K562 (cell line): ENCODE measurements around the gene LRRTM4. TPM values are rescaled to one million over a fixed set of nuclear protein-coding genes. Genes with fewer than 3 reads are reported as not detected.

ENCODE experiments used
- ATAC-seq: fragments of 200-7000 bp; cut with Tn5 transposase; 3 replicates; pipeline ENCODE4 v1.9.1; 2020; ENCODE audit warnings: moderate library complexity
- BruUV-seq: library from RNA; stranded (reverse); fragments of 400-500 nt; replicated peaks from 2 replicates; lab custom pipeline; 2021; lab: Mats Ljungman, UMichigan
- CTCF ChIA-PET: fragments of 300-600 bp; formaldehyde crosslinking; extraction: SDS; loops from one replicate; lab custom pipeline; 2021; ENCODE audit warnings: low intra/inter-chr PET ratio; lab: Yijun Ruan, JAX
- POLR2A ChIA-PET: fragments of 300-600, 350-650 bp; sonication (Branson Sonifier 250); formaldehyde crosslinking; extraction: SDS; loops from one replicate; lab custom pipeline; 2021; ENCODE audit warnings: antibody characterized with exemption, inconsistent platforms; lab: Yijun Ruan, JAX
- DNase-seq, 4 experiments: peaks; one replicate each; pipeline versions ENCODE4 v3.0.0 to v3.0.0-alpha.2; 2011 to 2018; ENCODE audit warnings: low spot score in 3 of 4, mixed read lengths in 3 of 4; ENCODE audit errors: extremely low read depth in 1 of 4
- FAIRE-seq: peaks from 2 replicates; lab custom pipeline; 2011; peaks lifted over from hg19 to GRCh38; lab: Jason Lieb, UNC
- H2AFZ ChIP-seq: 2 replicates; pipeline ENCODE4 v1.6.0; 2011; ENCODE audit warnings: low read depth, low read length, control low read depth, inconsistent platforms
- H3K27ac ChIP-seq: fragments of 200-600 bp; 3 replicates; pipeline ENCODE4 v1.8.0; 2011; ENCODE audit warnings: low read depth, mild to moderate bottlenecking, control low read depth, inconsistent platforms, low read length, moderate library complexity, mixed read lengths; ENCODE audit errors: extremely low read depth
- H3K27me3 ChIP-seq, 2 experiments: fragments of 300-600 bp in 1 of 2; 2 replicates in 1 of 2; 3 replicates in 1 of 2; pipeline versions ENCODE4 v1.6.0 to v1.8.0; 2011; ENCODE audit warnings: inconsistent platforms in 2 of 2, low read length in 2 of 2, mild to moderate bottlenecking in 1 of 2, mixed read lengths in 1 of 2, moderate library complexity in 1 of 2; ENCODE audit not compliant: control insufficient read depth in 2 of 2, insufficient read depth in 2 of 2
- H3K36me3 ChIP-seq: fragments of 300-600 bp; 3 replicates; pipeline ENCODE4 v1.8.0; 2011; ENCODE audit warnings: mild to moderate bottlenecking, low read length, inconsistent platforms; ENCODE audit not compliant: control insufficient read depth, insufficient read depth
- H3K4me1 ChIP-seq, 2 experiments: fragments of 200-600 bp in 1 of 2; replicated peaks in 1 of 2; 2 replicates in 1 of 2; 3 replicates in 1 of 2; pipeline versions ENCODE4 v1.5.1 to v1.8.0; 2011; ENCODE audit warnings: inconsistent platforms in 2 of 2, low read length in 2 of 2, mild to moderate bottlenecking in 1 of 2, mixed read lengths in 1 of 2, moderate library complexity in 1 of 2; ENCODE audit not compliant: control insufficient read depth in 2 of 2, insufficient read depth in 2 of 2
- H3K4me2 ChIP-seq: 2 replicates; pipeline ENCODE4 v1.6.1; 2011; ENCODE audit warnings: low read length, control low read depth, inconsistent platforms, mixed read lengths; ENCODE audit not compliant: insufficient read depth
- H3K4me3 ChIP-seq: fragments of 200-600 bp; sonication (generic), shearing (Covaris generic); 2 replicates; pipeline ENCODE4 v1.5.1; 2016; ENCODE audit warnings: control low read depth, inconsistent platforms
- H3K79me2 ChIP-seq: fragments of 200-600 bp; 3 replicates; pipeline ENCODE4 v1.8.0; 2011; ENCODE audit warnings: low read length, inconsistent platforms; ENCODE audit not compliant: control insufficient read depth, insufficient read depth
- H3K9ac ChIP-seq, 2 experiments: 2 replicates each; pipeline versions ENCODE4 v1.6.0 to v1.6.1; 2011; ENCODE audit warnings: low read depth in 2 of 2, low read length in 2 of 2, control low read depth in 1 of 2, inconsistent platforms in 1 of 2, mild to moderate bottlenecking in 1 of 2, mixed read lengths in 1 of 2; ENCODE audit not compliant: insufficient read depth in 1 of 2
- H3K9me1 ChIP-seq: one replicate; pipeline ENCODE4 v1.6.0; 2011; ENCODE audit warnings: inconsistent platforms, mild to moderate bottlenecking, low read length, moderate library complexity; ENCODE audit not compliant: control insufficient read depth, insufficient read depth
- H3K9me3 ChIP-seq: replicated peaks from 2 replicates; pipeline ENCODE4 v1.5.1; 2011; ENCODE audit warnings: low read depth, low read length, inconsistent platforms; ENCODE audit not compliant: control insufficient read depth, insufficient read depth
- H4K20me1 ChIP-seq: replicated peaks from 2 replicates; pipeline ENCODE4 v1.6.1; 2011; ENCODE audit warnings: low read length, inconsistent platforms, mixed read lengths; ENCODE audit not compliant: control insufficient read depth, insufficient read depth
- ARID2 ChIP-seq: fragments of 450-650 bp; IDR thresholded peaks from 2 replicates; pipeline ENCODE4 v1.6.1; 2017; ENCODE audit warnings: antibody characterized with exemption, mild to moderate bottlenecking
- DNMT1 ChIP-seq: fragments of 450-650 bp; IDR thresholded peaks from 2 replicates; pipeline ENCODE4 v1.6.1; 2016; ENCODE audit warnings: antibody characterized with exemption, mild to moderate bottlenecking
- KDM1A ChIP-seq, 2 experiments: fragments of 450-650 bp; IDR thresholded peaks; 2 replicates each; pipeline ENCODE4 v1.6.1; 2016; ENCODE audit warnings: mild to moderate bottlenecking in 2 of 2
- NCOA4 ChIP-seq: fragments of 450-650 bp; IDR thresholded peaks from 2 replicates; pipeline ENCODE4 v1.6.1; 2018; ENCODE audit warnings: mild to moderate bottlenecking; ENCODE audit not compliant: partially characterized antibody
- YBX1 ChIP-seq: fragments of 450-650 bp; IDR thresholded peaks from 2 replicates; pipeline ENCODE4 v1.7.1; 2016; ENCODE audit warnings: mild to moderate bottlenecking
- WGBS: fragments of 100-300 bp; shearing (Covaris generic); methylation state at CpG from one replicate; pipeline ENCODE4 v1.1.6; 2016; ENCODE audit warnings: low coverage, mixed read lengths; ENCODE audit not compliant: insufficient coverage; ENCODE audit errors: missing lambda C conversion rate; 5-methylcytosine and 5-hydroxymethylcytosine counted together
- in situ Hi-C: fragments of 300-500 bp; cut with MboI; formaldehyde crosslinking; loops from 4 replicates; pipeline ENCODE4 v1.15.0; 2018; ENCODE audit warnings: inconsistent platforms, mixed read lengths
- intact Hi-C: fragments of 100-400 bp; cut with micrococcal nuclease; formaldehyde crosslinking; loops from 2 replicates; pipeline ENCODE4 v1.14.2; 2022
- polyA plus RNA-seq, 8 experiments: library from polyadenylated mRNA; depleted of rRNA in 4 of 8; stranded (reverse) in 5 of 8; unstranded in 3 of 8; fragments of >200 nt; fragmentation: Nextera tagmentation in 2 of 8; fragmentation: Illumina TruSeq in 1 of 8; extraction: Ambion mirVana in 2 of 8; extraction: Trizol in 1 of 8; gene quantifications; 2 replicates each; pipeline versions ENCODE4 v1.2.1 to v1.2.3, GENCODE V29; 2011 to 2014; ENCODE audit warnings: inconsistent platforms in 1 of 8, missing spikeins in 1 of 8
- total RNA-seq, 7 experiments: library from RNA; depleted of rRNA in 6 of 7; stranded (reverse); fragments of >200 nt in 6 of 7; fragmentation: Illumina TruSeq in 2 of 7; extraction: Trizol in 2 of 7; gene quantifications; 2 replicates each; pipeline versions ENCODE4 v1.2.1 to v1.2.3, GENCODE V29; 2011 to 2021; ENCODE audit warnings: low replicate concordance in 1 of 7
- TF ChIP-seq, protein P1 (sequence below): fragments of 450-650 bp; IDR thresholded peaks from 2 replicates; pipeline ENCODE4 v1.6.1; 2016; ENCODE audit warnings: low read depth

The LRRTM4 gene
- total and polyA plus RNA-seq, 9 of the 15 experiments (the other 6 are each of a cell fraction or from before 2014, with no cell fraction given) = 0.04 TPM; not detected in 6

DNA sequence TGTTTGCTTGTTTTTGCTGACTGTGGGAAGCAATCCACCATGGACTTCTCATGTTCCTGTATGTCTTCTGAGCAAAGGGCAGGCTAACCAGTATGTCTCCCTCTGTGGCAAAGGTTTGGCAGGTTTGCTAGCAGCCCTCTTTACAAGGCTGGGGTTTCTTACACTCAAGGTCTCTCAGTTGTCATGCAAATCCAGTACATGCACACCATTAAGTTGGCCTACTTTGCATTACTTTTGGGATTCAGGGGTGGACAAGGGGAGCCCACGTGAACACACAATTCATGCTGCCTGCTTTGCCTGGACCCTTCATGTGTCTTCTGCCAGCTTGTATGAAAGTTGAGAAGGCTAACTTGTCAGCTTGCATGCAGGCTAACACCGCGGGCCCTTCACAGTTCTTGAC, 134.9 kb downstream of the LRRTM4 start:
- no peaks in the 10 kb centered on the region for H3K27me3 ChIP-seq
- DNase-seq (no peak), ATAC-seq (no peak), FAIRE-seq (no peak)
- no peak overlapping the region for H3K4me2 ChIP-seq
- H2AFZ ChIP-seq = no peak overlapping the region
- intact Hi-C loops = no loop called here
- no peak overlapping the region for H3K27ac ChIP-seq
- H3K36me3 ChIP-seq = no peaks in the 10 kb centered on the region
- no peak overlapping the region for H3K4me3 ChIP-seq
- no peaks in the 10 kb centered on the region for H4K20me1 ChIP-seq
- WGBS = 0% methylated on average over 3 of the region's 3 CpGs
- H3K9me1 ChIP-seq = no peaks in the 10 kb centered on the region
- POLR2A ChIA-PET = no interaction called here
- no TSS peak for BruUV-seq
- no peak overlapping the region for H3K9ac ChIP-seq
- CTCF ChIA-PET = no interaction called here
- no peaks in the 10 kb centered on the region for H3K4me1 ChIP-seq
- no peaks in the 10 kb centered on the region for H3K79me2 ChIP-seq
- TF ChIP-seq, protein P1, sequence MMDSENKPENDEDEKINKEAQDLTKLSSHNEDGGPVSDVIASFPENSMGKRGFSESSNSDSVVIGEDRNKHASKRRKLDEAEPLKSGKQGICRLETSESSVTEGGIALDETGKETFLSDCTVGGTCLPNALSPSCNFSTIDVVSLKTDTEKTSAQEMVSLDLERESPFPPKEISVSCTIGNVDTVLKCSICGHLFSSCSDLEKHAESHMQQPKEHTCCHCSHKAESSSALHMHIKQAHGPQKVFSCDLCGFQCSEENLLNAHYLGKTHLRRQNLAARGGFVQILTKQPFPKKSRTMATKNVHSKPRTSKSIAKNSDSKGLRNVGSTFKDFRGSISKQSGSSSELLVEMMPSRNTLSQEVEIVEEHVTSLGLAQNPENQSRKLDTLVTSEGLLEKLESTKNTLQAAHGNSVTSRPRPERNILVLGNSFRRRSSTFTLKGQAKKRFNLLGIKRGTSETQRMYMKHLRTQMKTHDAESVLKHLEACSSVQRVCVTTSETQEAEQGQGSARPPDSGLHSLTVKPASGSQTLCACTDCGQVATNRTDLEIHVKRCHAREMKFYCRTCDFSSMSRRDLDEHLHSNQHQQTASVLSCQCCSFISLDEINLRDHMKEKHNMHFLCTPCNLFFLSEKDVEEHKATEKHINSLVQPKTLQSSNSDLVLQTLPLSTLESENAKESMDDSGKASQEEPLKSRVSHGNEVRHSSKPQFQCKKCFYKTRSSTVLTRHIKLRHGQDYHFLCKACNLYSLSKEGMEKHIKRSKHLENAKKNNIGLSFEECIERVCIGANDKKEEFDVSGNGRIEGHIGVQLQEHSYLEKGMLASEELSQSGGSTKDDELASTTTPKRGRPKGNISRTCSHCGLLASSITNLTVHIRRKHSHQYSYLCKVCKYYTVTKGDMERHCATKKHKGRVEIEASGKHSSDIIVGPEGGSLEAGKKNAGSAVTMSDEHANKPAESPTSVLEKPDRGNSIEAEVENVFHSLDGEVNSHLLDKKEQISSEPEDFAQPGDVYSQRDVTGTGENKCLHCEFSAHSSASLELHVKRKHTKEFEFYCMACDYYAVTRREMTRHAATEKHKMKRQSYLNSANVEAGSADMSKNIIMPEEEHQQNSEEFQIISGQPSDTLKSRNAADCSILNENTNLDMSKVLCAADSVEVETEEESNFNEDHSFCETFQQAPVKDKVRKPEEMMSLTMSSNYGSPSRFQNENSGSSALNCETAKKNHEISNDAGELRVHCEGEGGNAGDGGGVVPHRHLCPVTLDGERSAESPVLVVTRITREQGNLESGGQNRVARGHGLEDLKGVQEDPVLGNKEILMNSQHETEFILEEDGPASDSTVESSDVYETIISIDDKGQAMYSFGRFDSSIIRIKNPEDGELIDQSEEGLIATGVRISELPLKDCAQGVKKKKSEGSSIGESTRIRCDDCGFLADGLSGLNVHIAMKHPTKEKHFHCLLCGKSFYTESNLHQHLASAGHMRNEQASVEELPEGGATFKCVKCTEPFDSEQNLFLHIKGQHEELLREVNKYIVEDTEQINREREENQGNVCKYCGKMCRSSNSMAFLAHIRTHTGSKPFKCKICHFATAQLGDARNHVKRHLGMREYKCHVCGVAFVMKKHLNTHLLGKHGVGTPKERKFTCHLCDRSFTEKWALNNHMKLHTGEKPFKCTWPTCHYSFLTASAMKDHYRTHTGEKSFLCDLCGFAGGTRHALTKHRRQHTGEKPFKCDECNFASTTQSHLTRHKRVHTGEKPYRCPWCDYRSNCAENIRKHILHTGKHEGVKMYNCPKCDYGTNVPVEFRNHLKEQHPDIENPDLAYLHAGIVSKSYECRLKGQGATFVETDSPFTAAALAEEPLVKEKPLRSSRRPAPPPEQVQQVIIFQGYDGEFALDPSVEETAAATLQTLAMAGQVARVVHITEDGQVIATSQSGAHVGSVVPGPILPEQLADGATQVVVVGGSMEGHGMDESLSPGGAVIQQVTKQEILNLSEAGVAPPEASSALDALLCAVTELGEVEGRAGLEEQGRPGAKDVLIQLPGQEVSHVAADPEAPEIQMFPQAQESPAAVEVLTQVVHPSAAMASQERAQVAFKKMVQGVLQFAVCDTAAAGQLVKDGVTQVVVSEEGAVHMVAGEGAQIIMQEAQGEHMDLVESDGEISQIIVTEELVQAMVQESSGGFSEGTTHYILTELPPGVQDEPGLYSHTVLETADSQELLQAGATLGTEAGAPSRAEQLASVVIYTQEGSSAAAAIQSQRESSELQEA = no peak
- TF ChIP-seq NCOA4 (no peak), DNMT1 (no peak), KDM1A (IDR thresholded peaks at IDR 0.05) (no peak), ARID2 (no peak), YBX1 (no peak)
- 0 out of 2 replicates have a peak, but pooled peaks cover 1% of the 10 kb centered on the region for H3K9me3 ChIP-seq
- in situ Hi-C loops = no loop called here
